ENCODE data around the gene CACNB4.

The CACNB4 gene

DNA sequence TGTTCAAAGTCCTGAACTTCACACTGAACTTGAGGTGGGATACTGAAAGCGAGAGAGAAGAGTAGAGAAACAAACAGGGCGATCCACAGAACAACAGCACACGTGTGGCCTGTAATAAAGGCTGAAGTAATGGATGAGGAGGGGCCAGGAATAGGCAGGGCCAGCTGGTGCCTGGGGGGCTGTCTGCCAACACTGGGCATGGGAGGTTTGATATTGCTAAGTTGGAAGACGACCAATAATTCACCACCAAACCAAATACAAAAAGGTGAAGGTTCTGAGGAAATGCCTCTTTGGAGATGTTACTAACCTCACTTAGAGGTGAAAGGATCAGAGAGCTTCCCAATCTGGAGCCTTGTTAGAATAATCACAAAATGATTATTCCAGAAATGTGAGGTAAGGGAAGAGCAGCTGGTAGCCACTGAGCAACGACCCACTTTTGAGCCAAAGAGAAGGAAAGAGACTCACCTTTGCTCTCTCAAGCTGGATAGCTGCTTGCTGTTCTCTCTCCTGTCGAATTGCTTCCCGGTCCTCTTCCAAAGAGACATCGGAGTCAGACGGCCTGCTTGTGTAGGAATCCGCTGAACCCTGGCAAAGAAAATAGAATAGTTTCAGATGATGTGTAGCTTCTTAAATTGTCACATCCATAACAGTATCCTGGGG lies 215.9 kb downstream of the CACNB4 start:
- Histone ChIP-seq H3K4me2 (ENCODE audit: low read length) (no peak overlapping the region), H3K9ac (ENCODE audit: low read length) (no peak overlapping the region), H3K4me3 (ENCODE audit: low read depth, low read length, poor library complexity, severe bottlenecking) (no peak overlapping the region), H2AFZ (ENCODE audit: low read length) (no peak overlapping the region), H3F3A (ENCODE audit: insufficient read depth, low read length) (no peaks in the 10 kb centered on the region), H3K79me2 (ENCODE audit: insufficient read depth, low read length) (no peaks in the 10 kb centered on the region), H3K27ac (ENCODE audit: low read depth, low read length, poor library complexity, severe bottlenecking) (no peak overlapping the region), H4K20me1 (ENCODE audit: insufficient read depth, low read length) (no peaks in the 10 kb centered on the region), H3K36me3 (ENCODE audit: insufficient read depth, low read length) (no peaks in the 10 kb centered on the region), H3K9me2 (ENCODE audit: low read depth, low read length) (no peaks in the 10 kb centered on the region), H3K4me1 (ENCODE audit: insufficient read depth, low read length, severe bottlenecking) (no peaks in the 10 kb centered on the region), H3K27me3 (ENCODE audit: insufficient read depth, low read length) (no peaks in the 10 kb centered on the region), H3K9me3 (ENCODE audit: low read length) (no peaks in the 10 kb centered on the region)
- no peak for TF ChIP-seq EZH2 (IDR thresholded peaks at IDR 0.05; ENCODE audit: borderline replicate concordance, low read length)
- TF ChIP-seq, protein P1, sequence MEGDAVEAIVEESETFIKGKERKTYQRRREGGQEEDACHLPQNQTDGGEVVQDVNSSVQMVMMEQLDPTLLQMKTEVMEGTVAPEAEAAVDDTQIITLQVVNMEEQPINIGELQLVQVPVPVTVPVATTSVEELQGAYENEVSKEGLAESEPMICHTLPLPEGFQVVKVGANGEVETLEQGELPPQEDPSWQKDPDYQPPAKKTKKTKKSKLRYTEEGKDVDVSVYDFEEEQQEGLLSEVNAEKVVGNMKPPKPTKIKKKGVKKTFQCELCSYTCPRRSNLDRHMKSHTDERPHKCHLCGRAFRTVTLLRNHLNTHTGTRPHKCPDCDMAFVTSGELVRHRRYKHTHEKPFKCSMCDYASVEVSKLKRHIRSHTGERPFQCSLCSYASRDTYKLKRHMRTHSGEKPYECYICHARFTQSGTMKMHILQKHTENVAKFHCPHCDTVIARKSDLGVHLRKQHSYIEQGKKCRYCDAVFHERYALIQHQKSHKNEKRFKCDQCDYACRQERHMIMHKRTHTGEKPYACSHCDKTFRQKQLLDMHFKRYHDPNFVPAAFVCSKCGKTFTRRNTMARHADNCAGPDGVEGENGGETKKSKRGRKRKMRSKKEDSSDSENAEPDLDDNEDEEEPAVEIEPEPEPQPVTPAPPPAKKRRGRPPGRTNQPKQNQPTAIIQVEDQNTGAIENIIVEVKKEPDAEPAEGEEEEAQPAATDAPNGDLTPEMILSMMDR (IDR thresholded peaks at IDR 0.05; ENCODE audit: low read length) = no peak

DNA sequence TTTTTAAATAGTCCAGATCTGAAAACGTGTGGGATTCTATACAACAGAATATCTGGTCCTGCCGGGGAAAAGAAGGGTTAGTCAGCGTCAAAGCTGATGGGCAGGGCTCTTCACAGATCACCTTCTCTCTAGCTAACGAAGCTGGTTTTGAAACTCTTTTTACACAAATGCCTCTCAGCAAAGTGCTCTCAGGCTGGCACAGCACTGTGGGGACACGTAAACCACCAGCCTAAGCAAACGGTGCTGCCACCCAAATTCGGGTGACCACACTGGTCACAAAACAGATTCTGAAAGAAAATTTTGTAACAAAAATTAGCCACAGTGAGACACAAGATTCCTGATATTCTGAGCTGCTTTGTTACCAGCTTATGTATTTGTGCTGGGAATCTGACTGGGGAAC lies 217.5 kb downstream of the CACNB4 start:
- no peak overlapping the region for H3K9ac ChIP-seq (ENCODE audit: low read length)
- H2AFZ ChIP-seq (ENCODE audit: low read length) = no peak overlapping the region
- TF ChIP-seq, protein P1 (IDR thresholded peaks at IDR 0.05; ENCODE audit: low read length) = no peak
- TF ChIP-seq EZH2 (IDR thresholded peaks at IDR 0.05; ENCODE audit: borderline replicate concordance, low read length) = no peak

GRCh38 chr2:151880586-151880985 lies 218.3 kb downstream of the CACNB4 start:
- Histone ChIP-seq H3F3A (ENCODE audit: insufficient read depth, low read length) (no peaks in the 10 kb centered on the region), H4K20me1 (ENCODE audit: insufficient read depth, low read length) (no peaks in the 10 kb centered on the region), H3K4me1 (ENCODE audit: insufficient read depth, low read length, severe bottlenecking) (no peaks in the 10 kb centered on the region), H3K4me3 (ENCODE audit: low read depth, low read length, poor library complexity, severe bottlenecking) (no peak overlapping the region), H3K9me2 (ENCODE audit: low read depth, low read length) (no peaks in the 10 kb centered on the region), H2AFZ (ENCODE audit: low read length) (no peak overlapping the region), H3K27me3 (ENCODE audit: insufficient read depth, low read length) (no peaks in the 10 kb centered on the region), H3K4me2 (ENCODE audit: low read length) (no peak overlapping the region), H3K36me3 (ENCODE audit: insufficient read depth, low read length) (no peaks in the 10 kb centered on the region), H3K27ac (ENCODE audit: low read depth, low read length, poor library complexity, severe bottlenecking) (no peak overlapping the region), H3K79me2 (ENCODE audit: insufficient read depth, low read length) (no peaks in the 10 kb centered on the region), H3K9me3 (ENCODE audit: low read length) (no peaks in the 10 kb centered on the region), H3K9ac (ENCODE audit: low read length) (no peak overlapping the region)
- TF ChIP-seq, protein P1 (IDR thresholded peaks at IDR 0.05; ENCODE audit: low read length) = no peak
- no peak for TF ChIP-seq EZH2 (IDR thresholded peaks at IDR 0.05; ENCODE audit: borderline replicate concordance, low read length)

More for the DNA sequence above, 217.5 kb downstream of the CACNB4 start:
- Histone ChIP-seq H3K79me2 (ENCODE audit: insufficient read depth, low read length) (no peaks in the 10 kb centered on the region), H3K27ac (ENCODE audit: low read depth, low read length, poor library complexity, severe bottlenecking) (no peak overlapping the region), H3K4me2 (ENCODE audit: low read length) (no peak overlapping the region), H3F3A (ENCODE audit: insufficient read depth, low read length) (no peaks in the 10 kb centered on the region), H3K9me2 (ENCODE audit: low read depth, low read length) (no peaks in the 10 kb centered on the region), H3K36me3 (ENCODE audit: insufficient read depth, low read length) (no peaks in the 10 kb centered on the region), H3K4me3 (ENCODE audit: low read depth, low read length, poor library complexity, severe bottlenecking) (no peak overlapping the region), H3K9me3 (ENCODE audit: low read length) (no peaks in the 10 kb centered on the region), H3K27me3 (ENCODE audit: insufficient read depth, low read length) (no peaks in the 10 kb centered on the region), H4K20me1 (ENCODE audit: insufficient read depth, low read length) (no peaks in the 10 kb centered on the region), H3K4me1 (ENCODE audit: insufficient read depth, low read length, severe bottlenecking) (no peaks in the 10 kb centered on the region)
